Suprapubic skin (tissue), 4 donors: ENCODE measurements around the gene SPDYE1. TPM values are rescaled to one million over a fixed set of nuclear protein-coding genes. Genes with fewer than 3 reads are reported as not detected.
A peak's percentile ranks its signal among the peaks of the same experiment; 100 is the strongest.
"Not testable (repeated sequence)": the region's sequence is repeated elsewhere in the genome, so short reads cannot be mapped to it uniquely, and the experiment has no call there.

Source experiments
- DNase-seq, 2 donors: peaks; one replicate each; pipeline ENCODE4 v3.0.0-alpha.2; 2019; ENCODE audit warnings: low spot score in 2 of 2
- H3K27ac ChIP-seq: fragments of 200-600 bp; sonication (generic); one replicate; pipeline ENCODE4 v1.5.1; 2019
- H3K27me3 ChIP-seq: fragments of 200-600 bp; sonication (generic); one replicate; pipeline ENCODE4 v1.5.1; 2019
- H3K36me3 ChIP-seq: fragments of 200-600 bp; sonication (generic); one replicate; pipeline ENCODE4 v1.5.1; 2019
- H3K4me1 ChIP-seq: fragments of 200-600 bp; sonication (generic); one replicate; pipeline ENCODE4 v1.5.1; 2019
- H3K4me3 ChIP-seq: fragments of 200-600 bp; sonication (generic); one replicate; pipeline ENCODE4 v1.5.1; 2019; ENCODE audit warnings: mild to moderate bottlenecking
- H3K9me3 ChIP-seq: fragments of 200-600 bp; sonication (generic); one replicate; pipeline ENCODE4 v1.5.1; 2019
- POLR2A ChIP-seq, 2 donors: fragments of 450-650 bp; IDR thresholded peaks; one replicate each; pipeline ENCODE4 v1.6.1; 2017; ENCODE audit warnings: antibody characterized with exemption in 2 of 2, mild to moderate bottlenecking in 2 of 2, moderate library complexity in 2 of 2
- POLR2AphosphoS5 ChIP-seq, 3 donors: sonication (generic); formaldehyde crosslinking; IDR thresholded peaks; one replicate each; pipeline ENCODE4 v1.6.1; 2017; ENCODE audit warnings: antibody characterized with exemption in 3 of 3
- WGBS: methylation state at CpG from one replicate; pipeline ENCODE4 v1.1.5; 2018; 5-methylcytosine and 5-hydroxymethylcytosine counted together
- total RNA-seq, 4 donors: library from RNA; depleted of rRNA; stranded (reverse); fragments of >200 nt; gene quantifications; one replicate each; pipeline ENCODE4 v1.1.0, GENCODE V29; 2016
- TF ChIP-seq, protein P1 (sequence below), 2 donors: fragments of 200-600 bp in 1 of 2; fragments of 450-650 bp in 1 of 2; sonication (generic) in 1 of 2; IDR thresholded peaks; one replicate each; pipeline ENCODE4 v1.5.1; 2016 to 2019; ENCODE audit warnings: antibody characterized with exemption in 2 of 2, mild to moderate bottlenecking in 1 of 2, moderate library complexity in 1 of 2

Gene SPDYE1
- total RNA-seq, 4 donors from 2014 or later: not detected

DNA sequence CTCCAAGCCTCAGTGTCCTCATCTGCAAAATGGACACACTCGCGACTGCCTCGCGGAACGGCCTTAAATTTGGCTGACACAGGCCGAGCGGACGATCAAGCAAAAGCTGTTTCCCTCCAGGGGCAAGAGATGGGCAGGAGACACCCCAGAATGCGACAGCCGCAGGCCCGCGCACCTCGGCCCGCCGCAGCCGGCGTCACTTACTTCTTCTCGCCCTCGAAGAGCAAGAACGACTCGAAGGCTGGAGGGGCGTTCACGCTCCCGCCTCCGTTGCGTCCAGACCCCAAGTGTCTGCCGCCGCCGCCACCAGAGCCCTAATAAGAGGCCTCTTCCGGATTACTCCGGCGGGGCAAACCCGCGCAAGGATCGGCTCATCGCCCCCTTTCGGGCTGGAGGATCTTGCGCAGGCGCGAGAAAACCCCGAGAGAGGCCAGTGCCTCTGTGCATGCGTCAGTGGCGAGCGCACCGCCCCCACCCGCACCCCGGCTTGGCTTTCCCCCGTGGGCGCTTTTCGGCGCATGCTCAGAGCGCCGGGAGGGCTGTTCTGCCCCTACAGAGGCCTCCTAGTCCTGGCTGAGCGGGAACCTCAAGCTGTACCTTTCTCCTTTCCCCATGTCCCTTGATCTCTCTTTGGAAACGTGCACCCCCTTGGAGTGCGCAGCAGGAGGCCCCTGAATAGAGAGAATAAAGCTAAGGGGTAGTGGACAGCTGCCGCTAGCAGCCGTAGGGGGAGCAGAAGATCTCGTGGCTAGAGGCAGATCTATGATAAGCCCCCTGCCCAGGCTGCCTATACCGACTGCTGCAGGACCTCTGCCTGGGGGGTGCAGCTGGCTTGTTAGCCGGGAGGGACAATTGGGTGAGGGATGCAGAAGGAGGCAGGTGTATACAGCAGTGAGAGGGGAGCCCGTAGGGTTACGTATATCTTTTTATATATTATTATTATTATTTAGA lies 21.4 kb downstream of the SPDYE1 start:
- H3K9me3 ChIP-seq, H3K36me3 ChIP-seq, H3K27me3 ChIP-seq: not testable (repeated sequence)
- DNase-seq: peak; percentile 98
- peak overlapping the region; percentile 76 for H3K4me3 ChIP-seq
- TF ChIP-seq POLR2A (IDR thresholded peaks at IDR 0.05) (peak in 1 of 2 donors; percentile 84), POLR2AphosphoS5 (IDR thresholded peaks at IDR 0.05) (peak in 1 of 3 donors; percentile 34)
- TF ChIP-seq, protein P1, sequence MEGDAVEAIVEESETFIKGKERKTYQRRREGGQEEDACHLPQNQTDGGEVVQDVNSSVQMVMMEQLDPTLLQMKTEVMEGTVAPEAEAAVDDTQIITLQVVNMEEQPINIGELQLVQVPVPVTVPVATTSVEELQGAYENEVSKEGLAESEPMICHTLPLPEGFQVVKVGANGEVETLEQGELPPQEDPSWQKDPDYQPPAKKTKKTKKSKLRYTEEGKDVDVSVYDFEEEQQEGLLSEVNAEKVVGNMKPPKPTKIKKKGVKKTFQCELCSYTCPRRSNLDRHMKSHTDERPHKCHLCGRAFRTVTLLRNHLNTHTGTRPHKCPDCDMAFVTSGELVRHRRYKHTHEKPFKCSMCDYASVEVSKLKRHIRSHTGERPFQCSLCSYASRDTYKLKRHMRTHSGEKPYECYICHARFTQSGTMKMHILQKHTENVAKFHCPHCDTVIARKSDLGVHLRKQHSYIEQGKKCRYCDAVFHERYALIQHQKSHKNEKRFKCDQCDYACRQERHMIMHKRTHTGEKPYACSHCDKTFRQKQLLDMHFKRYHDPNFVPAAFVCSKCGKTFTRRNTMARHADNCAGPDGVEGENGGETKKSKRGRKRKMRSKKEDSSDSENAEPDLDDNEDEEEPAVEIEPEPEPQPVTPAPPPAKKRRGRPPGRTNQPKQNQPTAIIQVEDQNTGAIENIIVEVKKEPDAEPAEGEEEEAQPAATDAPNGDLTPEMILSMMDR (IDR thresholded peaks at IDR 0.05): peak in 1 of 2 donors; percentile 79
- H3K4me1 ChIP-seq: peaks cover 13% of the 10 kb centered on the region
- 2% methylated on average over 40 of the region's 63 CpGs for WGBS
- H3K27ac ChIP-seq: peak overlapping the region; percentile 75

DNA sequence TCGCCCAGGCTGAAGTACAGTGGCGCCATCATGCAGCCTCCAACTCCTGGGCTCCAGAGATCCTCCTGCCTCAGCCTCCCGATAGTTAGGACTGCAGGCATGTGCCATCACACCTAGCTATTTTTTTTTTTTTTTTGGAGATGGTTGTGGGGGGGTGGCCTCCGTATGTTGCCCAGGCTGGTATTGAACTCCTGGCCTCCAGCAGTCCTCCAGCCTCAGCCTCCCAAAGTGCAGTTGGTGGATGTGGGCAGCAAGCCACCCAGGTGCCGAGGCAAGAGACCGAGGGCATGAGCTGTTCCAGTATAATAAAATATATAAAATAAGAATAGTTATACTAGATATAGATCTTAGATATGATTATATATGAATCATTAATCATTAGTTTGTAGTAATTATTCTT lies 22.1 kb downstream of the SPDYE1 start:
- H3K36me3 ChIP-seq, H3K9me3 ChIP-seq, H3K4me3 ChIP-seq, H3K27ac ChIP-seq, H3K27me3 ChIP-seq, DNase-seq: not testable (repeated sequence)
- 68% methylated on average over 6 of the region's 6 CpGs for WGBS
- H3K4me1 ChIP-seq: peaks cover 13% of the 10 kb centered on the region

DNA sequence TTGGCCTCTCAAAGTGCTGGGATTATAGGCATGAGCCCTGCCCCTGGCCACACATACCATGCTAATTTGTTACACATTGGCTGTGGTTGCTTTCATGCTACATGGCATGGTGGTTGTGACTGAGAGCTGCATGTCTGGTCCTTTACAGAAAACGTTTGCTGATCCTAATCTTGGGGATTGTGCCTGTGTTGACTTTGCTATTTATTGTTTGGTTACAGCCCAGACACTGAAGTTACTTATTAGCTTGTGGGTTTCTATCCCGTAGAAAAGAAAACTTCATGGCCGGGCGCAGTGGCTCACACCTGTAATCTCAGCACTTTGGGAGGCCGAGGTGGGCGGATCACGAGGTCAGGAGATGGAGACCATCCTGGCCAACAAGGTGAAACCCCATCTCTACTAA lies 24.4 kb downstream of the SPDYE1 start:
- H3K4me1 ChIP-seq: peaks cover 13% of the 10 kb centered on the region
- not testable (repeated sequence) for H3K9me3 ChIP-seq, DNase-seq, H3K27me3 ChIP-seq, H3K4me3 ChIP-seq, H3K27ac ChIP-seq, H3K36me3 ChIP-seq
- WGBS: 93% methylated on average over 6 of the region's 7 CpGs

DNA sequence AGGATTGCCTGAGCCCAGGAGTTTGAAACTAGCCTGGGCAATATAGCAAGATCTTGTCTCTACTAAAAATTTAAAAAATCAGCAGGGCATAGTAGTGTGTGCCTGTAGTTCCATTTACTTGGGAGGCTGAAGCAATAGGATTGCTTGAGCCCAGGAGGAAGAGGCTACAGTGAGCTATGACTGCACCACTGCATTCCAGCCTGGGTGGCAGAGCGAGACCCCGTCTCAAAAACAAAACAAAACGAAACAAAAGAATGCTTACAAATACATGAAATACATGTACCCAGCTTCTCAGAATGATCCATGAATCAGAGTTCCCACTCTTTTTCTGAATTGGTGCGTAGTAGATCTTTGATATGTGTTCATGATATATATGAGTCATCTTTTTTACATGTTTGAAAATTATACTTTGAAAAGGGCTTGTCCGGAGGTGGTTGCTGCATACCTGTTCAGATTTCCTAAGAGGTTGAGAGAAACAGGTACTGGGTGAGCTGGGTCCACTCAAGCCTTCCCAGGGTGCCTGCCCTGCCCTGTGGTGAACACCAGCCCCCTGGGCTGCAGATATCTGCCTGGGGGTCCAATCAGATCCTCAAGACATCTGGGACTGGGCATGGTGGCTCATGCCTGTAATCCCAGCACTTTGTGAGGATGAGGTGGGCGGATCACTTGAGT lies 25.2 kb downstream of the SPDYE1 start:
- not testable (repeated sequence) for H3K4me3 ChIP-seq, DNase-seq, H3K9me3 ChIP-seq, H3K27ac ChIP-seq, H3K27me3 ChIP-seq, H3K36me3 ChIP-seq
- H3K4me1 ChIP-seq: peaks cover 10% of the 10 kb centered on the region
- 65% methylated on average over 5 of the region's 6 CpGs for WGBS

DNA sequence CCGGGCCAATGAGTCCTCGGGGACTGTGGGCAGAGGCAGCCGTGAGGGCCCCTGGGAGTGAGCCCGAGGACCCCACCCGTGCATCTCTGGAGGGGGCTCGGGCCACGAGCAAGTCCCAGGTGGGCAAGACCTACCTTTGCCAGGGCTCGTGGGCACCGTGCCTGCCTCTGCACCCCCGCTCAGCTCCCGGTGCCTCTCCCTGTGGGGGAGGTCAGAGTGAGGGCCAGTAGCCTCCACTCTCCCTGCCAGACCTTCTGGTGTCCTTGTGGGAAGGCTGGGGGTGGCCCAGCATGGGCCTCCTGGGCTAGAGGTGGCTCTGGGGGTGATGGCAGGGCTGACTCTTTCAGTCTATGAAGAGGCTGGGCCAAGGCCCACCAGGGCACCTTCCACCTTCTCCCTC lies 31.7 kb downstream of the SPDYE1 start:
- not testable (repeated sequence) for H3K4me1 ChIP-seq, H3K27me3 ChIP-seq, H3K9me3 ChIP-seq, H3K36me3 ChIP-seq, H3K4me3 ChIP-seq, DNase-seq, H3K27ac ChIP-seq
- no CpG with 5 or more reads among the region's 11 CpGs for WGBS

DNA sequence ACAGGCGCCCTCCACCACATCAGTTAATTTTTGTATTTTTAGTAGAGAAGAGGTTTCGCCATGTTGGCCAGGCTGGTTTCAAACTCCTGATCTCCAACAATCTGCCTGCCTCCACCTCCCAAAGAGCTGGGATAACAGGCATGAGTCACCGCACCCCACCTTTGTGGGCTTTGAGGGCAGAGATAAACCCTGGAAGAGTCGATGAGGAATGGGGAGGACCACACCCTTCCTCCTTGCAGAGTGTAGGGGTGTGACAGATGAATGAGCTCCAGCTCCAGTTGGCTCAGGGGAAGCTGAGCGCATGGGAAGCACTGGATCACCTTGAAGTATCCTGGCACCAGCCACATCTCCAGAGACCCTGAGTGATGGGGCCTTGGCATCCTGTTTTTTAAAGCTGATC lies 32.3 kb downstream of the SPDYE1 start:
- WGBS: no CpG with 5 or more reads among the region's 5 CpGs

DNA sequence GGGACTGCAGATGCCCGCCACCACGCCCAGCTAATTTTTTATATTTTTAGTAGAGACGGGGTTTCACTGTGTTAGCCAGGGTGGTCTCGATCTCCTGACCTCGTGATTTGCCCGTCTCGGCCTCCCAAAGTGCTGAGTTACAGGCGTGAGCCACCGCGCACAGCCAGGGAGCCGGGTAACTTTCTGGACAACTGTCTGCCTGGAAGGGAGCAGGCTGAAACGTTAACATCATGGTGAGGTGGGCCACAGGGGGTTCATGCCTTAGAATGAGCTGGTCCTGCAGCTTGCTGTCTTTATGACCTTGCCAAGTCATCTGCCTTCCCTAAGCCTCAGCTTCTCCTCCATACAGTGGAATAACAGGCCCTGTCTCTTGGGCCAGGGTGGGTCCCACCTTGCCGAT lies 33.6 kb downstream of the SPDYE1 start:
- 93% methylated on average over 12 of the region's 13 CpGs for WGBS
- not testable (repeated sequence) for H3K9me3 ChIP-seq, H3K27ac ChIP-seq, H3K27me3 ChIP-seq, H3K4me1 ChIP-seq, H3K36me3 ChIP-seq, H3K4me3 ChIP-seq
- peak in 1 of 2 donors; percentile 47 for DNase-seq

More for the DNA sequence above, 32.3 kb downstream of the SPDYE1 start:
- H3K4me3 ChIP-seq, H3K27ac ChIP-seq, DNase-seq, H3K4me1 ChIP-seq, H3K27me3 ChIP-seq, H3K36me3 ChIP-seq, H3K9me3 ChIP-seq: not testable (repeated sequence)

DNA sequence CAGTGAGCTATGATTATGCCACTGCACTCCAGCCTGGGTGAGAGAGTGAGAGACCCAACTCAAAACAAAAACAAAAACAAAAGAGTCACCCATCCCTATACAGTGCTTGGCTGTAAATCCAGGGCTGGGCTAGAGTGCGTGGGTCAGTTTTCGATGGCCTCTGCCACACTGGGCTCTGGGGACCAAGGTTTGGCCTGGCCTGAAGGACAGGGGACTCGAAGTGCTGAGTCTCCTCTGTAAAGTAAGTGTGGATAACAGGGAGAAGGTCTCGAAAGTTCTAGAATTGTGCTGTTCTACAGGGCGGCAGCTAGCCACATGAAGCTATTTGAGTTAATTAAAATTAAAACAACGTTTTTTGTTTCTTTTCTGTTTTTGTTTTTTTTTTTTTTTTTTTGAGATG lies 34.3 kb downstream of the SPDYE1 start:
- H3K27me3 ChIP-seq, H3K4me3 ChIP-seq, H3K4me1 ChIP-seq, H3K27ac ChIP-seq, H3K36me3 ChIP-seq, H3K9me3 ChIP-seq: not testable (repeated sequence)
- peak in 1 of 2 donors; percentile 50 for DNase-seq
- 85% methylated on average over 6 of the region's 6 CpGs for WGBS

DNA sequence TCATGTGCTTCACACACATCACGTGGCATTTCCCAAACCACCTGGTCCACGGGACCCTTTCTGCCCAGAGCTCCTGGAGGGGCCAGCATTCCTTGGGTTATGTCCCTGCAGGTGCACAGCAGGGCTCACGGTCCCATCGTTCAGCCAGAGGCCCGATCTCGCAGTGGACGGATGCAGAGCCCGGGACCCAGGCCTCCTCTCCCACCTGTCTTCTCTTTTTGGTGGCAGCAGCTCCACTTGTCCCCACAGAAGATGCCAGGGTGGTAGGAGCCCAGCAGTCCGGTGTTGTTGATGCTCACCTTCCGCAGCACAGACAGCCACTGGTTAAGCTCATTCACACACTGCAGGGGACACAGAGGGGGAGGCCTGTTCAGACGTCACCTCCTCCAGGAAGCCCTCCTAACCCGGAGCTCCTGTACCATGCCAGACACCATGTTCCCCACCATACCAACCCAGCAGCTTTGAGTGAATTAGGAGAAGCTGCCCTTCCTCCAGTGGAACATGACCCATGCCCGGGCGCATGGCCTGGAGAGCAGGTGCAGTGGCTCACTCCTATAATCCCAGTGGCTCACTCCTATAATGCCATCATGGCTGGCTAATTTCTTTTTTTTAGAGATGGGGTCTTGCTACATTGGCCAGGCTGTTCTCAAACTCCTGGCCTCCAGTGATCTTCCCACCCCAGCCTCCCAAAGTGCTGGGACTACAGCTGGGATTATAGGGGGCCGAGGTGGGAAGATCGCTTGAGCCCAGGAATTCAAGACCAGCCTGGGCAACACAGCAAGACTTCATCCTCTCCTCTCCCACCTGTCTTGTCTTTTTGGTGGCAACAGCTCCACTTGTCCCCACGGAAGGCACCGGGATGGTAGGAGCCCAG lies 36.5 kb downstream of the SPDYE1 start:
- H3K27ac ChIP-seq, H3K36me3 ChIP-seq, H3K4me1 ChIP-seq, H3K4me3 ChIP-seq, H3K9me3 ChIP-seq, H3K27me3 ChIP-seq: not testable (repeated sequence)
- 88% methylated on average over 16 of the region's 18 CpGs for WGBS
- DNase-seq: peak in 1 of 2 donors; percentile 31

DNA sequence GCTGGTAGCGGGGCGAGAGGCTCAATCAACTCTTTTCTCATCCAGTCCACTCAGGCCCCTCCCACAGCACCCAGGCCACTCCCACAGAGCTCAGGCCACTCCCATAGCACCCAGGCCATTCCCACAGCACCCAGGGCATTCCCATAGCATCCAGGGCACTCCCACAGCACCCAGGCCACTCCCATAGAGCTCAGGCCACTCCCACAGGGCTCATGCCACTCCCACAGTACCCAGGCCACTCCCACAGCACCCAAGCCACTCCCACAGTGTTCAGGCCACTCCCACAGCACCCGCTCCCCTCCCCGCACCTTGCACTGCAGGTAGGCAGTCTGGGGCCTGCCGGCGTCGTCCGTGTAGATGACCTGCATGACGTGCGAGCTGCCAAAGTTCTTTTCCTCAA lies 38.7 kb downstream of the SPDYE1 start:
- not testable (repeated sequence) for H3K4me3 ChIP-seq, H3K27ac ChIP-seq, H3K9me3 ChIP-seq, DNase-seq, H3K36me3 ChIP-seq, H3K27me3 ChIP-seq
- H3K4me1 ChIP-seq: peaks cover 13% of the 10 kb centered on the region
- WGBS: 64% methylated on average over 3 of the region's 10 CpGs

DNA sequence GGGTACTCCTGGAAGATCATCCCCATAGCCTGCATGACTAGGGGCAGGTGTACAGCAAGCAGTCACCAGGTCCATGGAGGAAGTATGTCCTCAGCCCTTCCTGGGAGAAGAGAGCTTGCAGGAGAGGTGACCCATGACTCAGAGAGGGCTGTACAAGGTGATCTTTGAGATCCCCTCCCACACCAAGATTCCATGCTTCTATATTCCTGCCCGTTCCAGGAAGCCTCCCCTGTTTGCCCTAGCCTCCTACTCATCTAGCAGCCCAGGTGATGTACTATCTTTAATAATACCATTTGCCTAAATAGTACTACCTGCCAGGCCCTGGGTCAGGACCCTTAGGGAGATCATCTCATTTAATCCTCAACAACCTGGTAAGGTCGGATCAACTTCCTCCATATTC lies 40.3 kb downstream of the SPDYE1 start:
- not testable (repeated sequence) for H3K27me3 ChIP-seq, H3K4me3 ChIP-seq, H3K36me3 ChIP-seq, H3K9me3 ChIP-seq, DNase-seq, H3K27ac ChIP-seq
- H3K4me1 ChIP-seq: peaks cover 13% of the 10 kb centered on the region
- WGBS: 66% methylated on average over 2 of the region's 2 CpGs

DNA sequence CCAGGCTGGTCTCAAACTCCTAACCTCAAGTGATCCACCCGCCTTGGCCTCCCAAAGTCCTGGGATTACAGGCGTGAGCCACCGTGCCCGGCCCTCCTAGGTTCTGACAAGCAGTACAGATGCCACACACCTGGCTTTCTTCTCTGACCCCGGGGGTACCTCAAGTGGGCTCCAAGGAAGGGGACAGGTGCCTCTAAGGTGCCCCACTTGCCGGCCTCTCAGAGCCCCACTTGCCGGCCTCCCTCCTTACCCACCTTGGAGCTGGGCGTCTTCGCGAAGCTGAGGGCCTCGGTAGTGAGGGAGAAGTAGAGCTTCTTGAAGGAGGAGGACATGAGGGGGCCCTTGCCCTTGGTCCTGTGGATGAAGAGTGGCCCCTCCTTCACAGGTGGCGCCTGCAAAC lies 40.9 kb downstream of the SPDYE1 start:
- H3K4me1 ChIP-seq: peaks cover 14% of the 10 kb centered on the region
- not testable (repeated sequence) for H3K27me3 ChIP-seq, H3K9me3 ChIP-seq, DNase-seq, H3K36me3 ChIP-seq, H3K4me3 ChIP-seq, H3K27ac ChIP-seq
- no CpG with 5 or more reads among the region's 12 CpGs for WGBS
